Astrocyte (in vitro differentiated cells and primary cell): ENCODE data around the gene DNMT1.

ENCODE experiments used
- CTCF ChIP-seq: IDR thresholded peaks from 2 replicates; pipeline ENCODE4 v1.5.1; 2011; ENCODE audit warnings: low read depth, mild to moderate bottlenecking, inconsistent platforms, low read length, moderate library complexity; ENCODE audit not compliant: insufficient read depth
- EZH2 ChIP-seq: IDR thresholded peaks from 2 replicates; pipeline ENCODE4 v1.6.1; 2012; ENCODE audit warnings: mild to moderate bottlenecking, low read length, inconsistent platforms; ENCODE audit not compliant: insufficient read depth

- TF ChIP-seq CTCF = no peak
- no peak for TF ChIP-seq EZH2
These were observed 75.8 kb downstream of the DNMT1 start for GRCh38 chr19:10118960-10119359.
